T1000 (cell line): ENCODE data around the gene FAM240A.
"Not testable (repeated sequence)": the region's sequence is repeated elsewhere in the genome, so short reads cannot be mapped to it uniquely, and the experiment has no call there.

ENCODE experiments used
- DNase-seq: peaks from one replicate; lab custom pipeline; 2025; ENCODE audit warnings: mixed read lengths; lab: John Stamatoyannopoulos, UW

Gene FAM240A

DNA sequence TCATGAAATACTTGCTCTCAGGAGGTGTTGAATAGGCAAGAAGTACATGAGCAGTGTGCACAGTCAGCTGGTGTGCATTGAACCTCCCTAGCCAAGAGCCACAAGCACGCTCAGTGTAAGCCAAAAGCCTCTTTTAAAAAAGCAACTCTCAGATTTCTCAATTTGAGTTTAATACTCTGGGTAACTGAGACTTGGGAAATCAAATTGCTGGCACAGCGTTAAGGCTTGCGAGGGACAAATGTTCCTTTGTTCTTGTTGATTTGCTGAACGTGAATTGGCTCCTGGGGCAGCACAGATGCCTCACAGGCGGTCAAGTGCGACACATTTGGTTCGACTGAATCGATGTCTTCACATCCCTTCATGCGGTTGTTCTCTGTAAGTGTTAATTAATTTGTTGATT lies at the start of gene FAM240A:
Gene FAM240A, plus strand, starts transcription at position 202 of the 400 bp plus-strand sequence. Its CDS starts 159 bp downstream, at position 361.
- no peak for DNase-seq

- no peak for DNase-seq
Measured at GRCh38 chr3:46564190-46565021, 47.9 kb upstream of the FAM240A start.

DNA sequence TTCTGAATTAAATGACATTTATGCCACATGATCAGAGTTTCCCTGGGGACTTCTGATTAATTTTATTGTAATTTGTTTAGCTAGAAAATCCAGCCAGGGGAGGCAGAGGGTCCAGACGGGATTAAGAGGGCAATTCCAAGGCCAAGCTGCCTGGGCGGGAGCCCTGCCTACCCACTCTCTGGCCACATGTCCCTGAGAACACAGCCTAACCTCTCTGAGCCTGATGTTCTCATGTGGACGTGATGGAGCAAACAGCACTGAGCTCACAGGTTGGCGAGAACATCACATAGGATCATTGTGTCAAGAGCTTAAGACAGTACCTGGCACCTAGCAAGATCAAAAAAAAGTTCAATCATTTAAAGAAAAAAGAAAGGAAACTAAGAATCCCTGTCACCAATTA lies 47.2 kb upstream of the FAM240A start:
- no peak for DNase-seq

DNA sequence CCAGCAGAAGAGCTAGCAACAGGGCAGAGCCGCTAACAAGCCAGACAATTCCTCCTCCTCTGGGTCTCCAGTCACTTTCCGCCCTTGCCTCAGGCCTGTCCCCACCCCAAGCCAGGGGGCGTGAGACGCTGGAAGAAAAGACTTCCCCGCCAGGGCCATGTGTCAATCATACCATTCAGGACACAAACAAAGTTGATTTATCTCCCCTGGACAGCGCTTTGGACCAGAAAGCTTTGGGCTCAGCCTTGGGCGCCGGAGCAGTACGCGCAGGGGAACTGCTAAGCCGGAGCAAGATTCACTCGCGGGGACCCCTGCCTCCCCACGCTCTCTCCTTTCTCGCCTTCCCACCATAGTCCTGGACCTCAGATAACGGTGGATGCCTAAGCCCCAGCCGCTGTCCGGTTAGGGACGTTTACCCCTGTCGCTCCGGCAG lies 46.7 kb upstream of the FAM240A start:
- DNase-seq = no peak

DNA sequence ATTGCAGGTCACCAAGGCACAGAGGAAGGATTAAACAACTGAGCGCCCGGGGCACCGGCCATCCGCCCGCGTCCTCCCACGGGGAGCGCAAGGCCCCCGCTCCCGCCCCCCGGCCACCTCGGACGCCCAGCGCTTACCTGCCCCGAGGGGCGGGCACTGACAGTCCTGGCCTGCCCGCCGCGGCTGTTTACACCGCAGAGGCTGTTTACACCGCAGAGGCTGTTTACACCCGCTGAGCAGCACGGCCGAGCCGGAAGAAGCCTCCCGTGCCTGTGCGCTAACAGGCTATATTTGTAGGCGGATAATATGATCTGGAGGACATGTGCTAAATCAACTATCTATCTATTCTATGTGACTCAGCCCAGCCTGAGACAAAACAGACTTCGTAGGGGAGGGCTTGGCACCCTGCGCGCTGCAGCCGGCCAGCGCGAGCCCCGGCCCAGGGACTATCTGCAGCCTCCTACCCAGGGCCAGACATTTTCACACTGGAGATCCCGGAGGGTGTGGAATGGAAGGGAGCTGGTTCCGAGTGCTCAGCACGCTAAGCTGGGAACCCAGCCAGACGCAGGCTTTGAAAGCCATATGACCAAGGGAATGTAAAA lies 46.2 kb upstream of the FAM240A start, which contains the start of gene LRRC2:
Gene LRRC2, minus strand, starts transcription at position 263 of the 602 bp plus-strand sequence. CDS start 14,711 bp downstream, outside the sequence.
- DNase-seq = no peak

- DNase-seq = no peak
Measured at GRCh38 chr3:46571684-46572083, 40.6 kb upstream of the FAM240A start.

- DNase-seq = no peak
Measured at GRCh38 chr3:46573701-46574100, 38.6 kb upstream of the FAM240A start.

GRCh38 chr3:46574243-46574646 lies 38.1 kb upstream of the FAM240A start:
- no peak for DNase-seq

DNA sequence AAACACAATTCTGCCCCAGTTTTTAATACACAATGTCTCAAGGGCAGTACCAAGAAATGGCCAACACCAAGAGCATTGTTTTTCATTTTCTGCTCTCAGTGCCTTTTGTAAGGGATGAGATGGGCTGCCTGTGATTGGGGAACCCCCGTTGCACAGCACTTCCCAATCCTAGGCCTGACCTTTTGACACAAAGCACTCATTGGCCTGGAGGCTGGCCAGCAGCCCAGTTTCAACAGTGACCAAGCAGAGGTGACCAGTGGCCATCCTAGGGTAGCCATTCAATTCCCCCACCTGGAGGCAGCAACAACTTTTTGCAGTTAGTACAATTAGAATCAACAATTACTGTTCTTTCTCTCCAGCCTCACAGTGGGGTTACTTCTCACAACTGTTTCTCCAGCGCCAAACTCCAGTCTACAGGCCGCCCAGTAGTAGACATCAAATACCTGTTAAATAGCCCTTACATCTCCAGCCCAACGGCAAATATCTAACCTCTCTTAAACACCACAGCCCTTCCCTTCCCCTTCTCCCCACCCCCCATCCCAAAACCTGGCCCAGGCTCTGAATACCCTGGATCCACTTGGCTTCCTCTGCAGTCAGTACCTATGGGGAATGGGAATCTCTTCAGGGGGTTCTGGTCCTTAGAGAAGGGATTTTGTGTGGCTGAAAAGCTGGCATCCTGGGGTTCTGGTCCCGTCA lies 37.3 kb upstream of the FAM240A start:
- no peak for DNase-seq

GRCh38 chr3:46575577-46576222 lies 36.6 kb upstream of the FAM240A start:
- DNase-seq = no peak

DNA sequence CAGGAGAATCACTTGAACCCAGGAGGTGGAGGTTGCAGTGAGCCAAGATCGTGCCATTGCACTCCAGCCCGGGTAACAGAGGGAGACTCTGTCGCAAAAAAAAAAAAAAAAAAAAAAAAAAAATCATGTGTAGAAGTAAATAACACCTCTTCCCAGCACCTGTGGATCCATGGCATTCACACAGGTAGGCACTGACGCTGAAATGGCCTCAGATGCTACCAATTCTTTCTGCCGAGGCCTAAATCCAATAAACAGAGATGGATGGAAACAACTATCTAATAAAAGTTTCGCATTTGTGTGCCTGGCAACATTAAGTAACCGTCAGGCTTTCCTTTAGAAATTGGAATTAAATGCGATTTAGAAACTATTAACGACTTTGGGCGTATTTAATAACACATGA lies 35.9 kb upstream of the FAM240A start:
- no peak for DNase-seq

DNA sequence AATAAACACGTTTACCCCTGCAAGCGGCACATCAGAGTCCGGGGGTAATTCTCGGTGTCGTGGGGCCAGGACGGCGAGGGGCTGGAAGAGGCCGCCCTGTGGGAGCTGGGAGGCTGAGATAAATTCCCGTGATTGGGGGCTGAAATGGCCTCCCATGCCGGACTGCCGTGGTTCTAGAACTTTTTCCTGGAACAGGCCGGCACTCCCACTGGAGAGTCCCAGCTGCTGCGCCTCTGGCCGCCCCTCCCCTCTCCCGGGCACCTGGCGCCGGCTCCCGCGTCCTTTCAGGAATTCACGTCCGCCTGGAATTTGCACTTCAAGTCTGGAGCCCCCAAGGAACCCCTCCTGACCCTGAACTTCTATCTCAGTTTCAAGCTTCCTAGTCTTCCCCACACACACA lies 35.4 kb upstream of the FAM240A start:
- DNase-seq = no peak

DNA sequence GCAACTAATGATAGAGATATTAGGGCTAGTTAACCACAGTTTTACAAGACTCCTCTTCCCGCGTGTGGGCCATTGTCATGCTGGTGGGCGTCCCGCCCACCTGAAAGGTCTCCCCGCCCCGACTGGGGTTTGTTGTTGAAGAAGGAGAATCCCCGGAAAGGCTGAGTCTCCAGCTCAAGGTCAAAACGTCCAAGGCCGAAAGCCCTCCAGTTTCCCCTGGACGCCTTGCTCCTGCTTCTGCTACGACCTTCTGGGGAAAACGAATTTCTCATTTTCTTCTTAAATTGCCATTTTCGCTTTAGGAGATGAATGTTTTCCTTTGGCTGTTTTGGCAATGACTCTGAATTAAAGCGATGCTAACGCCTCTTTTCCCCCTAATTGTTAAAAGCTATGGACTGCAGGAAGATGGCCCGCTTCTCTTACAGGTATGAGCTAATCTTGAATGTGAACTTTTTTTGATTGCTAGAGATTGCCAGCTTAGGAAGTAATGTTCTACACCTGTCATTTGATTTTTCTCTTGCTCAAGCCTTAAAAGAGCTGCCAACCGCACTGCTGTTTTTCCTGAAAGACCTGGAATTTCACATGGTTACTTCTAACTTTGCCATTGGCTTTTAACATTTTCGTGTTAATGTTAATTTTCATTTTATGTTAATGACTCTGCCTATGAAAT lies 34.6 kb upstream of the FAM240A start:
- DNase-seq = not testable (repeated sequence)

DNA sequence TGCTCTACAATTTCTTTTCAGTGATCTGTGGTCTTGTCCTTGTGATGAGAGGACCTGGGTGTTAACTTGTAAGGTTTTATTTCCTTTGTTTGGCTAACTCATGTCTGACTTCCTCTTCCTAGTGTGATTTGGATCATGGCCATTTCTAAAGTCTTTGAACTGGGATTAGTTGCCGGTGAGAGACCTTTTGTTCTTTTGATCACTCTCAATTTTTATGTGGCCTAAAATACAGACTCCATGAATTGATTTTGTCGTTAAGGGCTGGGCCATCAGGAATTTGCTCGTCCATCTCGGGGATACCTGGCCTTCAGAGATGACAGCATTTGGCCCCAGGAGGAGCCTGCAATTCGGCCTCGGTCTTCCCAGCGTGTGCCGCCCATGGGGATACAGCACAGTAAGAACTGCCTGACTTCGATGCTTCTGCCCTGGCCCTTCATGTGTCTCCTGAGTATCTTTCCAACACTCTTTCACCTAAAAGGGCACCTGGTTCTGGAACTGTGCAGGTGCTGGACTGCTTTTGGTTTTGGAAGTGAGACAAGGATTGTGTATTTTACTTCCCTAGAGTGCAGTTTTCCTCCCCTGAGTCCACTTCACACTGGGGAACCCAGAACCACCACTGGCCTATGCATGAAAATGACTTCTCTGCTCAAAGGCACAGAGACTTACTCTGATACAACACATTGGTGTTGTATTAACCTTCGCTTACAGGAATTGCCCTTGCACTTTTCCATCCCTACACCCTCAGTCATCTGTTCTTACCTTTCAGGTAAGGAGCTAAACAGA lies 33.2 kb upstream of the FAM240A start:
- DNase-seq = no peak

DNA sequence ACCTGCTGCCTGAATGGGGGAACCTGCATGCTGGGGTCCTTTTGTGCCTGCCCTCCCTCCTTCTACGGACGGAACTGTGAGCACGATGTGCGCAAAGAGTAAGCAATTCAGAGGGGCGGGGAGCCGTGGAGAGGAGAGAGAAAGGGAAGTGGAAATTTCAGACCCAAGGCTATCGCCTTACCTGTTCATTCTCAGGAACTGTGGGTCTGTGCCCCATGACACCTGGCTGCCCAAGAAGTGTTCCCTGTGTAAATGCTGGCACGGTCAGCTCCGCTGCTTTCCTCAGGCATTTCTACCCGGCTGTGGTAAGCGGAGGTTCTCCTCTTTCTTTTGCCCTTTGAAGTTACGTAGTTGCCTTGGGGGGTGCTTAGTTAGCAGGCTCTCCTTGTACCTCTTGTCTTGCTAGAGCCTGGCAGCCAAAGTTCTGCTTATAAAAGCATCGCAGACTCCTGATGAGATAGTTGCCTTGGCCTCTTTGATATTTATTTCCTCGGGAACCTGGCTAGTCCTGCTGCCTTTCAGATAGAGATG lies 32.5 kb upstream of the FAM240A start:
- no peak for DNase-seq

DNA sequence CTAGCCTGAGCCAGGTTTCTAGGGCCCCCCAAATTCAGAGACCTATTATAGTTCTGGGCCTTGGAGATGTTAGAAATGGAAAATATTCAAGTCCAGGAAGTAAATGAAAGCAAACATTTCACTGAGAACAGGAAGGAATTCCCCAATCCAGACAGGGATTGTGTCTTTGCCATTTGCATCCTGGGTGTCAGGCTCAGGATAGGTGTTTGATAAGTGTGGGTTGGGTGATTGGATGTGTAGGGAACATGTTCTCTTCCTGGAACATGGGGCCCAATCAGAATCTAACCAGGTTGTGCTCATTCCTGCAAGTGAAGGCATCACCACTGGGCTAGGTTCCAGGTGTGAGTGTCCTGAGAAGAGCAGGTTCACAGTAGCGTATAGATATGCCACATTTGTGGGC lies 31.6 kb upstream of the FAM240A start:
- no peak for DNase-seq

- no peak for DNase-seq
Measured at GRCh38 chr3:46584598-46585467, 27.5 kb upstream of the FAM240A start.

DNA sequence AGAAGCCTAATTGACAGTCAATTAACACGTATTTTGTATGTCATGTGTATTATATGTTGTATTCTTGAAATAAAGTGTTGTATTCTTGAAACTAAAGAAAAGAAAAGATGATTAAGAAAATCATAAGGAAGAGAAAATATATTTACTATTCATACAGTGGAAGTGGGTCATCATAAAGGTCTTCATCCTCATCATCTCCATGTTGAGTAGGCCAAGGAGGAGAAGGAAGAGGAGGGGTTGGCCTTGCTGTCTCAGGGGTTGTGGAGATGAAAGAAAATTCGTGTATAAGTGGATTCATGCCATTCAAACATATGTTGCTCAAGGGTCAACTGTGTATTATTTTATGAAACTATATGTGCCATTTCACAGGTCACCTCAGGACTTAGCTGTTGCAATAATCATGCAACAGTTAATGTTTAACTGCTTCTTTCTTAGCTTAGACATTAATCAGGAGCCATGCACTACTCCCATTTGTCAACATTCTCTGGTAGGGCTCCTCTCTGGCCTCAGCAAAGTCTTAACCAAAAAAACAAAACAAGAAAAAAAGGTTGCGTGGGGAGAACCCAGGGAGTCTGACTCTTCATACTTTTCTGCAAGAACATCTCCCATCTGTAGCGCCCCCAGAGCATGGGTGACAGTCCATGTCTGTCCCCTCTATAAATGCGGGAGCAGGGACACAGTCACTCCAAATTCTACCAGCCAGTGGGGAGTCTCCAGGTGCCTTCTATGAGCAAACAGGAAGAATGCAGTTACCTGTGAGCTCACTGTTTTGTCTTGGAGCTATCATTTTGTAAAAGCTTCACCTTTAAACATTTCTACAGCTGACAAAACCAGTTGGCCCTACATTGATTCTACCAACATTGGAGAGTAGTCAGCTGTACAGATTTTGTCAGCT lies 26.3 kb upstream of the FAM240A start:
- DNase-seq = no peak
